Keratinocyte (primary cell): ENCODE data around the gene ZNF678.

Experiments used
- CTCF ChIP-seq, 3 experiments: IDR thresholded peaks in 1 of 3; conservative IDR thresholded peaks in 1 of 3; optimal IDR thresholded peaks in 1 of 3; 2 replicates in 2 of 3; 3 replicates in 1 of 3; pipeline versions ENCODE3 to v1.5.1; 2011; ENCODE audit warnings: low read length in 3 of 3, mild to moderate bottlenecking in 3 of 3, moderate library complexity in 2 of 3, control low read depth in 1 of 3, inconsistent platforms in 1 of 3; ENCODE audit not compliant: insufficient read depth in 2 of 3; ENCODE audit errors: extremely low read depth in 1 of 3
- EZH2 ChIP-seq: IDR thresholded peaks from one replicate; pipeline ENCODE4 v1.6.1; 2012; ENCODE audit warnings: inconsistent platforms, mild to moderate bottlenecking, low read length, moderate library complexity

- no peak for TF ChIP-seq CTCF (optimal IDR thresholded peaks at IDR 0.05 in 1 of 3, IDR thresholded peaks at IDR 0.05 in 1 of 3, conservative IDR thresholded peaks at IDR 0.05 in 1 of 3; ENCODE audit: extremely low read depth in 1 of 3, insufficient read depth in 2 of 3, low read length in 3 of 3)
- TF ChIP-seq EZH2: no peak
Observed at GRCh38 chr1:227562933-227563323, 428 bp upstream of the ZNF678 start.
